Activated CD8-positive, alpha-beta T cell treated with anti-CD3 and anti-CD28 coated beads for 36 hours (primary cell): ENCODE results near the gene ASXL2. TPM values are rescaled to one million over a fixed set of nuclear protein-coding genes. Genes with fewer than 3 reads are reported as not detected.

Experiments
- ATAC-seq: fragments of 200-7000 bp; cut with Tn5 transposase; one replicate; pipeline ENCODE4 v1.10.0; 2021; ENCODE audit warnings: mild to moderate bottlenecking, moderate library complexity
- CTCF ChIA-PET: fragments of 350-600 bp; sonication (Branson Sonifier 250); formaldehyde crosslinking; loops from one replicate; lab custom pipeline; 2021; ENCODE audit warnings: antibody characterized with exemption; lab: Charles Lee
- POLR2A ChIA-PET: fragments of 350-600 bp; sonication (Branson Sonifier 250); formaldehyde crosslinking; loops from one replicate; lab custom pipeline; 2021; ENCODE audit warnings: antibody characterized with exemption; lab: Charles Lee
- DNase-seq: peaks from one replicate; pipeline ENCODE4 v3.0.0-alpha.2; 2020
- H3K27ac Mint-ChIP-seq: one replicate; pipeline ENCODE4 v1.8.0; 2021; ENCODE audit warnings: mild to moderate bottlenecking, mixed read lengths
- H3K27me3 Mint-ChIP-seq: one replicate; pipeline ENCODE4 v1.8.0; 2021; ENCODE audit warnings: mixed read lengths
- H3K36me3 Mint-ChIP-seq: one replicate; pipeline ENCODE4 v1.8.0; 2021; ENCODE audit warnings: low read depth, mixed read lengths
- H3K4me1 Mint-ChIP-seq: one replicate; pipeline ENCODE4 v1.8.0; 2021; ENCODE audit warnings: low read depth, mixed read lengths
- H3K4me3 Mint-ChIP-seq: one replicate; pipeline ENCODE4 v1.8.0; 2021; ENCODE audit warnings: mild to moderate bottlenecking, moderate library complexity, mixed read lengths
- H3K9me3 Mint-ChIP-seq: one replicate; pipeline ENCODE4 v1.8.0; 2021; ENCODE audit warnings: mixed read lengths
- intact Hi-C: fragments of 100-400 bp; cut with micrococcal nuclease; formaldehyde crosslinking; loops from one replicate; pipeline ENCODE4 v1.10.0; 2022
- total RNA-seq, 2 experiments: library from RNA; stranded (reverse); gene quantifications; one replicate each; pipeline ENCODE4 v1.2.3, GENCODE V29; 2021
- TF ChIP-seq, protein P1 (sequence below): fragments of 200-600 bp; IDR thresholded peaks from one replicate; pipeline ENCODE4 v1.8.0; 2022; ENCODE audit warnings: antibody characterized with exemption, mild to moderate bottlenecking

Gene ASXL2
- total RNA-seq, 2 experiments from 2014 or later = 42.5 to 42.8 TPM

DNA sequence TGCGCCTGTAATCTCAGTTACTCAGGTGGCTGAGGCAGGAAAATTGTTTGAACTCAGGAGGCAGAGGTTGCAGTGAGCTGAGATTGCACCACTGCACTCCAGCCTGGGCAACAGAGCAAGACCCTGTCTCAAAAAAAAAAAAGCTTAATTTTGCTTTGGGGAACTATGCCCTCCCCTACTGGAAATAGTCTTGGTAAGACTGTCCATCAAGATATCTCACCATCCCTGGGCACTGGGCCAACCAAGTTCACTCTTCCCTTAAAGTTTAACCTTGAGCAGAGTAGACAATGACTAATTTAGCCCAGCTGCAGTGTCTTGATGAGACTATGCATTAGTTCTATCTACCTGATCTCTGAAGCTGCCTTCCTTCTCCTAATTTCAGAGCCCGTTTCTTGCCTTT lies 44.7 kb downstream of the ASXL2 start:
- CTCF ChIA-PET = interaction anchor here (0.6 kb wide), 1 partner anchor 241 kb away, joined by 3 read pairs; no protein-coding TSS in a partner anchor
- no peak overlapping the region for H3K4me3 Mint-ChIP-seq
- TF ChIP-seq, protein P1, sequence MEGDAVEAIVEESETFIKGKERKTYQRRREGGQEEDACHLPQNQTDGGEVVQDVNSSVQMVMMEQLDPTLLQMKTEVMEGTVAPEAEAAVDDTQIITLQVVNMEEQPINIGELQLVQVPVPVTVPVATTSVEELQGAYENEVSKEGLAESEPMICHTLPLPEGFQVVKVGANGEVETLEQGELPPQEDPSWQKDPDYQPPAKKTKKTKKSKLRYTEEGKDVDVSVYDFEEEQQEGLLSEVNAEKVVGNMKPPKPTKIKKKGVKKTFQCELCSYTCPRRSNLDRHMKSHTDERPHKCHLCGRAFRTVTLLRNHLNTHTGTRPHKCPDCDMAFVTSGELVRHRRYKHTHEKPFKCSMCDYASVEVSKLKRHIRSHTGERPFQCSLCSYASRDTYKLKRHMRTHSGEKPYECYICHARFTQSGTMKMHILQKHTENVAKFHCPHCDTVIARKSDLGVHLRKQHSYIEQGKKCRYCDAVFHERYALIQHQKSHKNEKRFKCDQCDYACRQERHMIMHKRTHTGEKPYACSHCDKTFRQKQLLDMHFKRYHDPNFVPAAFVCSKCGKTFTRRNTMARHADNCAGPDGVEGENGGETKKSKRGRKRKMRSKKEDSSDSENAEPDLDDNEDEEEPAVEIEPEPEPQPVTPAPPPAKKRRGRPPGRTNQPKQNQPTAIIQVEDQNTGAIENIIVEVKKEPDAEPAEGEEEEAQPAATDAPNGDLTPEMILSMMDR = no peak
- H3K9me3 Mint-ChIP-seq = peaks cover 11% of the 10 kb centered on the region
- H3K4me1 Mint-ChIP-seq = peaks cover 68% of the 10 kb centered on the region
- ATAC-seq (no peak), DNase-seq (peak; percentile 56)
- intact Hi-C loops = loop anchor here (5.0 kb wide), 1 partner anchor 36 kb away; no protein-coding TSS in a partner anchor
- H3K27ac Mint-ChIP-seq = peak overlapping the region; percentile 96
- POLR2A ChIA-PET = interaction anchor here (0.5 kb wide), 1 partner anchor 8 kb away, joined by 3 read pairs; no protein-coding TSS in a partner anchor
- H3K27me3 Mint-ChIP-seq = no peaks in the 10 kb centered on the region
- H3K36me3 Mint-ChIP-seq = peaks cover 50% of the 10 kb centered on the region

DNA sequence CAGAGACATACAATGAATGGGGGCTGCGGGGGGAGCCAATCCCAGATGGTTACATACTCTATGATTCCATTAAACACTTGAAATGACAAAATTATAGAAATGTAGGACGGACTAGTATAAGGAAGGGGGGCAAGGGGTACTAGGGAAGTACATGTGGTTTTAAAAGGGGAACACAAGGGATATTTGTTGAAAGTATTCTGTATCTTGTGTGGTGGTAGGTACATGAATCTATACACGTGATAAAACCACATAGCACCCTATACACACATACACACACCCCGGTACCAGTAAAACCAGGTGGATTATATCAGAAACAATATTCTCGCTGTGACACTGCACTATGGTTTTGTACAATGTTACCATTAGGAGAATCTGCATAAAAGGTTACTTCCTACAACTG lies 45.4 kb downstream of the ASXL2 start:
- DNase-seq (no peak), ATAC-seq (no peak)
- Mint-ChIP-seq H3K4me1 (peaks cover 64% of the 10 kb centered on the region), H3K9me3 (peaks cover 11% of the 10 kb centered on the region), H3K27me3 (no peaks in the 10 kb centered on the region), H3K36me3 (peaks cover 50% of the 10 kb centered on the region), H3K27ac (peak overlapping the region; percentile 96), H3K4me3 (peak overlapping the region; percentile 52)
- POLR2A ChIA-PET = interaction anchor here (0.5 kb wide), 1 partner anchor 7 kb away, joined by 3 read pairs; no protein-coding TSS in a partner anchor
- intact Hi-C loops = loop anchor here (5.0 kb wide), 1 partner anchor 36 kb away; no protein-coding TSS in a partner anchor
- CTCF ChIA-PET = interaction anchor here (0.6 kb wide), 1 partner anchor 241 kb away, joined by 3 read pairs; no protein-coding TSS in a partner anchor
- TF ChIP-seq, protein P1 = no peak

DNA sequence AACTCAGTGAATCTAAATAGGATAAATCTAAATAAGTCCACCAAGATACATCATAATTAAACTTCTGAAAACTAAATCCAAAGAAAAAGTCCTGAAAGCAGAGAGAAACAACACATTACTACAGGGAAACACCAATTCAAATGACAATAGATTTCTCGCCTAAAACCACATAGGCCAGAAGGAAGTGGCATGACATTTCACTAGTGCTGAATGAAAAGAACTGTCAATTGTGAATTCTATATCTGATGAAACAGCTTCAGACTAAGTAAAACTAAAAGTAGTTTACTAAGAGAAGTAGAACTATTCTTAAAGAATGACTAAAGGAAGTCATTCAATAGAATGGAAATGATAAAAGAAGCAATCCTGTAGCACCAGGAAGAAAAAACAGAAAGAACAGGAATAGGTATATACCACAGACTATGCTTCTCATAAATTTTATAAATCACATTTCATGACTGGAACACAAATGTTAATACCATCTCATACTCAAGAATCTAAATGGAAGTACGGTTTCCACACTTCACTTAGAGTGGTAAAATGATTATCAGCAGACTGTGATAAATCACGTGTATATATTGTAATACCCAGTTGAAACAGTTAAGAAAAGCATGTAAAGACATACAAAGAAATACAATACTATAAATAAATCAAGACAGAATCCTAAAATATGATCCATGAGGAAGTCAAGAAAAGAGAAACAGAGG lies 46.4 kb downstream of the ASXL2 start:
- Mint-ChIP-seq H3K9me3 (peaks cover 11% of the 10 kb centered on the region), H3K36me3 (peaks cover 54% of the 10 kb centered on the region), H3K4me3 (peak overlapping the region; percentile 52), H3K4me1 (peaks cover 66% of the 10 kb centered on the region), H3K27ac (peak overlapping the region; percentile 96), H3K27me3 (no peaks in the 10 kb centered on the region)
- TF ChIP-seq, protein P1 = no peak
- ATAC-seq = peak; percentile 82
- ChIA-PET CTCF (interaction anchor here (1.5 to 3.8 kb wide), 2 partner anchors 20 to 43 kb away, joined by 3 to 19 read pairs; no protein-coding TSS in a partner anchor), POLR2A (interaction anchor here (1.0 to 3.2 kb wide), 2 partner anchors 14 to 20 kb away, joined by 7 to 11 read pairs; no protein-coding TSS in a partner anchor)
- intact Hi-C loops = loop anchor here (5.0 kb wide), 1 partner anchor 35 kb away; no protein-coding TSS in a partner anchor
- peak; percentile 55 for DNase-seq

DNA sequence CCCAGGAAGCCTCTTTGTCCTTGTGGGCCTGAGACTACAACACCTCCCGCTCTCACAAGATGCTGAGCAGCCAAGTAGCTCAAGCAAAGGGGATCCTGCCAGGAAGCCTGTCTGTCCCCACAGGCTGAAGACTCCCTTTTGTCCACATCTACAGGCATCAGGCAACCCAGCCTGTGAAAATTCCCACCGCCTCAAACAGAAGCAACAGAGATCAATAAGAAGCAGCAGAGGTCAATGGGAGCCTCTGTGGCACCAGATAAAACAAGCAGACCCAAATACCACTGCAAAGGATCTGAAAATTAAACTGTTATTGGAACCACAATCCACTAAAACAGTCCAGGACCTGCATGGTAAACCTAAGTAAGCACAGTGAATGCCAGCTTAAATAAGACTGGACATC lies 48.5 kb downstream of the ASXL2 start:
- DNase-seq (no peak), ATAC-seq (no peak)
- Mint-ChIP-seq H3K27ac (peak overlapping the region; percentile 70), H3K27me3 (no peaks in the 10 kb centered on the region), H3K4me3 (peak overlapping the region; percentile 32), H3K36me3 (peaks cover 60% of the 10 kb centered on the region), H3K4me1 (peaks cover 76% of the 10 kb centered on the region), H3K9me3 (peaks cover 11% of the 10 kb centered on the region)
- CTCF ChIA-PET = interaction anchor here (0.8 to 3.8 kb wide), 3 partner anchors 12 to 165 kb away, joined by 3 to 19 read pairs (median 4); no protein-coding TSS in a partner anchor
- TF ChIP-seq, protein P1 = no peak
- intact Hi-C loops = loop anchor here (5.0 kb wide), 1 partner anchor 33 kb away; no protein-coding TSS in a partner anchor
- POLR2A ChIA-PET = interaction anchor here (0.6 to 3.2 kb wide), 5 partner anchors 13 to 972 kb away, joined by 3 to 11 read pairs (median 4); no protein-coding TSS in a partner anchor
